ENCODE data around the gene ELMO2.

The ELMO2 gene

DNA sequence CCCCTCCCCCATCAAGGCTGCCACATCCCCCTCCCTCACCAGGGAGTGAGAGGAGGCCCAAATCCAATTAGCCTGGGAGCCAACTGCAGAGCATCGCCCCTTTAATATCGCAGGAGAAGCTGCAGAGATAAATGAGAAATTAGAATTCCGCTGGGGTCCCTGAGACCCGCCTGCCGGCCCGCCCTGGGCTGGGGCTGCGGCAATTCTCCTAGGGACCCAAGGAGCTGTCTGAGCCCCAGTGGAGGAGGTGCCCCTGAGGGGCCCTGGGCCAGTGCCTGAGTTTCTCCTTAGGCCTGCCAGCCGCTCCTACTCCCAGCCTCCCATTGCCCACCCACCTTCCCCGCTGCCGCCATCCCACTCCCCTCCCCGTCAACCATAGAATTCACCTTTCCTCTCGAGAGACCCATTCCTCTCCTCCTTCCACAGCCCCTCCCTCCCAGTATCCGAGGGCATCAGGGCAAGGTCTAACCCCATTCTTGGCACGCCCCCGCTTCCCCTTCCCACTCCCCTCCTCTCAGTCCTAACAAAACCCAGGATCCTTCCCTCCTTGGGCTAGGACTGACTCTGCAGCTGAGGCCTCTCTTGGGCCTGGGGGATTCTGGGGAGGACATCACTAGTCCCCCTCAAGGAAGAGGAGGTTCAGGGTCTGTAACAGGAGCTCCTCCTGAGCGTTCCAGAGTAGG is 78.1 kb downstream of the ELMO2 start:
- H3K4me3 ChIP-seq (ENCODE audit: low read depth, low read length): no peak overlapping the region
- TF ChIP-seq CTCF (IDR thresholded peaks at IDR 0.05; ENCODE audit: control insufficient read depth, extremely low read depth, insufficient read depth): no peak
- DNase-seq (ENCODE audit: low read depth): no peak

- no peak for DNase-seq (ENCODE audit: low read depth)
- no peak overlapping the region for H3K4me3 ChIP-seq (ENCODE audit: low read depth, low read length)
- no peak for TF ChIP-seq CTCF (IDR thresholded peaks at IDR 0.05; ENCODE audit: control insufficient read depth, extremely low read depth, insufficient read depth)
Observed at GRCh38 chr20:46327557-46327956, 78.9 kb downstream of the ELMO2 start.

GRCh38 chr20:46325789-46326188 is 80.6 kb downstream of the ELMO2 start:
- no peak for TF ChIP-seq CTCF (IDR thresholded peaks at IDR 0.05; ENCODE audit: control insufficient read depth, extremely low read depth, insufficient read depth)
- no peak overlapping the region for H3K4me3 ChIP-seq (ENCODE audit: low read depth, low read length)
- DNase-seq (ENCODE audit: low read depth): no peak

- no peak for DNase-seq (ENCODE audit: low read depth)
- TF ChIP-seq CTCF (IDR thresholded peaks at IDR 0.05; ENCODE audit: control insufficient read depth, extremely low read depth, insufficient read depth): peak; percentile 41
- H3K4me3 ChIP-seq (ENCODE audit: low read depth, low read length): no peak overlapping the region
Observed at GRCh38 chr20:46324960-46325703, 81.3 kb downstream of the ELMO2 start.

GRCh38 chr20:46324379-46324778 is 82.0 kb downstream of the ELMO2 start:
- peak; percentile 31 for DNase-seq (ENCODE audit: low read depth)
- no peak for TF ChIP-seq CTCF (IDR thresholded peaks at IDR 0.05; ENCODE audit: control insufficient read depth, extremely low read depth, insufficient read depth)
- H3K4me3 ChIP-seq (ENCODE audit: low read depth, low read length): no peak overlapping the region

DNA sequence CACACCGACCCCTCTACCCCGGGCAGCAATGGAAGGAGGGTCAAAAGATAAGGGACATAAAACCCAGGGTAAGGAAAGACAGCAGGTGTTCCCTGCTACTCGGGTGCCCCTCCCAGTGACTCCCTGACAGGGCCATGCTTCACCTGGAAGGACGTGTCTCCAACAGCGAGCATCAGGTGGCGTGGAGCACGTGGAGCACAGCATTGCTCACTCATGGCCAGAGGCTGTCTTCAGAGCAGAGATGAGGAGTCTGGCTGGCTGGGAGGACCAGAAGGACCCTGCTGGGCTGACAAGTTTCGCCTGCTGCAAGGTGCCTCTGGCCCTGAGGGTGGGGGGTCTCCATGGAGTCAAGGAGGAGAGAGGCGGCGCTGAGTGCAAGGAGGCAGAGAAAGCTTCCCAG is 82.9 kb downstream of the ELMO2 start:
- TF ChIP-seq CTCF (IDR thresholded peaks at IDR 0.05; ENCODE audit: control insufficient read depth, extremely low read depth, insufficient read depth): no peak
- H3K4me3 ChIP-seq (ENCODE audit: low read depth, low read length): no peak overlapping the region
- DNase-seq (ENCODE audit: low read depth): no peak
